Occipital lobe (tissue), 2 donors: ENCODE data around the gene TCEAL1. TPM values are rescaled to one million over a fixed set of nuclear protein-coding genes. Genes with fewer than 3 reads are reported as not detected.

Experiments used
- DNase-seq: peaks from one replicate; lab custom pipeline; 2025; lab: John Stamatoyannopoulos, UW
- total RNA-seq: library from RNA; depleted of rRNA; stranded (reverse); fragments of >200 nt; gene quantifications from one replicate; pipeline ENCODE4 v1.2.3, GENCODE V29; 2014

Gene TCEAL1
- total RNA-seq, 1 donor from 2014 or later, result 57.2 TPM

GRCh38 chrX:103678199-103678993 lies 49.6 kb downstream of the TCEAL1 start:
- DNase-seq, result no peak

Other genes with a start within 250 kb of the TCEAL1 start
- gene RAB40A, start 109.5 kb upstream of the TCEAL1 start, total RNA-seq, result 0.94 TPM
- 44.9 TPM for gene TCEAL4, start 43.5 kb upstream of the TCEAL1 start, total RNA-seq
- 11.5 TPM for gene TCEAL3, start 21.0 kb upstream of the TCEAL1 start, total RNA-seq
- gene MORF4L2, start 57.7 kb downstream of the TCEAL1 start, total RNA-seq, result 345 TPM
- not detected for gene TMEM31, start 81.9 kb downstream of the TCEAL1 start, total RNA-seq
- 9.4 TPM for gene PLP1, start 147.9 kb downstream of the TCEAL1 start, total RNA-seq
- 36.3 TPM for gene RAB9B, start 203.3 kb downstream of the TCEAL1 start, total RNA-seq